Neutrophil (primary cell): Measurements from ENCODE around the gene TEX48.

Experiments
- H3K27ac ChIP-seq: fragments of 200-600 bp; sonication (generic); 2 replicates; pipeline ENCODE4 v1.5.1; 2016; ENCODE audit warnings: mild to moderate bottlenecking, moderate library complexity
- H3K27me3 ChIP-seq: fragments of 200-600 bp; sonication (generic); 2 replicates; pipeline ENCODE4 v1.6.0; 2016; ENCODE audit warnings: mild to moderate bottlenecking
- H3K36me3 ChIP-seq: fragments of 200-600 bp; sonication (generic); 2 replicates; pipeline ENCODE4 v1.5.1; 2017
- H3K4me1 ChIP-seq, 2 experiments: fragments of 200-600 bp in 1 of 2; sonication (generic) in 1 of 2; 1 replicate in 1 of 2; 2 replicates in 1 of 2; pipeline versions ENCODE4 v1.5.1 to v1.6.1; 2013 to 2016; ENCODE audit warnings: low read depth in 1 of 2, low read length in 1 of 2, mild to moderate bottlenecking in 1 of 2, moderate library complexity in 1 of 2; ENCODE audit not compliant: control insufficient read depth in 1 of 2, insufficient read depth in 1 of 2
- H3K4me3 ChIP-seq, 2 experiments: fragments of 200-600 bp in 1 of 2; sonication (generic) in 1 of 2; 1 replicate in 1 of 2; 2 replicates in 1 of 2; pipeline ENCODE4 v1.5.1; 2013 to 2016; ENCODE audit warnings: low read depth in 1 of 2, low read length in 1 of 2, mild to moderate bottlenecking in 1 of 2, moderate library complexity in 1 of 2
- H3K9me3 ChIP-seq: fragments of 200-600 bp; sonication (generic); 2 replicates; pipeline ENCODE4 v1.5.1; 2016
- CTCF ChIP-seq: fragments of 200-600 bp; sonication (generic); IDR thresholded peaks from 2 replicates; pipeline ENCODE4 v1.5.1; 2016; ENCODE audit warnings: antibody characterized with exemption

The TEX48 gene

GRCh38 chr9:114657705-114658104 is 24.3 kb downstream of the TEX48 start, which contains the start of gene TEX53:
TEX53 (minus strand) TSS chr9:114657805; CDS start chr9:114657774, 31 bp downstream.
- Histone ChIP-seq H3K27ac (no peak within 1 kb of the TSS), H3K4me1 (peaks cover 3 to 4% of the 10 kb centered on the region in 2 experiments), H3K9me3 (no peaks in the 10 kb centered on the region), H3K4me3 (no peak within 1 kb of the TSS), H3K27me3 (peaks cover 8% of the 10 kb centered on the region), H3K36me3 (no peaks in the 10 kb centered on the region)
- TF ChIP-seq CTCF = no peak

- Histone ChIP-seq H3K4me1 (peaks cover 3 to 4% of the 10 kb centered on the region in 2 experiments), H3K36me3 (no peaks in the 10 kb centered on the region), H3K27me3 (peaks cover 8% of the 10 kb centered on the region), H3K27ac (no peak overlapping the region), H3K4me3 (no peak overlapping the region), H3K9me3 (no peaks in the 10 kb centered on the region)
- no peak for TF ChIP-seq CTCF
Measured at GRCh38 chr9:114656301-114656700, 25.7 kb downstream of the TEX48 start.

- Histone ChIP-seq H3K36me3 (no peaks in the 10 kb centered on the region), H3K27ac (no peak overlapping the region), H3K27me3 (peaks cover 8% of the 10 kb centered on the region), H3K9me3 (no peaks in the 10 kb centered on the region), H3K4me1 (peaks cover 3 to 4% of the 10 kb centered on the region in 2 experiments), H3K4me3 (no peak overlapping the region)
- TF ChIP-seq CTCF = no peak
Measured at GRCh38 chr9:114655689-114656088, 26.3 kb downstream of the TEX48 start.

GRCh38 chr9:114653556-114654159 is 28.3 kb downstream of the TEX48 start:
- no peaks in the 10 kb centered on the region for H3K36me3 ChIP-seq
- peak; percentile 90 for TF ChIP-seq CTCF
- no peak overlapping the region for H3K27ac ChIP-seq

GRCh38 chr9:114652776-114653555 is 29.0 kb downstream of the TEX48 start:
- no peak overlapping the region for H3K27ac ChIP-seq
- H3K4me3 ChIP-seq = no peak overlapping the region
- TF ChIP-seq CTCF = no peak
- peaks cover 3 to 4% of the 10 kb centered on the region in 2 experiments for H3K4me1 ChIP-seq
- no peaks in the 10 kb centered on the region for H3K36me3 ChIP-seq
- H3K27me3 ChIP-seq = peaks cover 8% of the 10 kb centered on the region
- no peaks in the 10 kb centered on the region for H3K9me3 ChIP-seq

More at GRCh38 chr9:114653556-114654159, 28.3 kb downstream of the TEX48 start:
- Histone ChIP-seq H3K27me3 (peaks cover 8% of the 10 kb centered on the region), H3K9me3 (no peaks in the 10 kb centered on the region), H3K4me1 (peaks cover 3 to 4% of the 10 kb centered on the region in 2 experiments), H3K4me3 (no peak overlapping the region)
